ENCODE data around the gene TMEM256. TPM values are rescaled to one million over a fixed set of nuclear protein-coding genes. Genes with fewer than 3 reads are reported as not detected.

TMEM256 gene
- total RNA-seq, 4 donors from 2014 or later = 31.1 to 66.6 (median 57.8) TPM

GRCh38 chr17:7380855-7381683, 22.8 kb downstream of the TMEM256 start, which contains the start of gene TNK1:
TSS of gene TNK1 (plus strand) at chr17:7381089. CDS start at chr17:7382927, 1,838 bp downstream.
- Histone ChIP-seq H3K4me3 (peak within 1 kb of the TSS; percentile 15 to 58), H3K4me1 (peaks cover 0 to 43% (median 21%) of the 10 kb centered on the region in 3 donors), H3K27ac (peak within 1 kb of the TSS in 3 of 4 donors; percentile 73 to 80 (median 77)), H3K27me3 (no peaks in the 10 kb centered on the region), H3K9me3 (no peaks in the 10 kb centered on the region), H3K36me3 (peaks cover 0 to 2% of the 10 kb centered on the region in 2 donors)
- peak; percentile 60 for ATAC-seq
- 6 to 10% methylated on average over 2 to 21 of the region's 52 CpGs for WGBS, 2 donors (ENCODE audit: low coverage in 1 of 2)
- peak; percentile 55 for TF ChIP-seq POLR2AphosphoS5 (IDR thresholded peaks at IDR 0.05)
- no peak for TF ChIP-seq CTCF (IDR thresholded peaks at IDR 0.05)
- TF ChIP-seq POLR2A (IDR thresholded peaks at IDR 0.05) = peak in 1 of 2 donors; percentile 9
- no peak for TF ChIP-seq EP300 (IDR thresholded peaks at IDR 0.05)

GRCh38 chr17:7380321-7380720, 23.6 kb downstream of the TMEM256 start:
- Histone ChIP-seq H3K27me3 (no peaks in the 10 kb centered on the region), H3K9me3 (no peaks in the 10 kb centered on the region), H3K36me3 (no peaks in the 10 kb centered on the region), H3K4me1 (peaks cover 0 to 43% (median 21%) of the 10 kb centered on the region in 3 donors), H3K4me3 (peak overlapping the region; percentile 15 to 58), H3K27ac (peak overlapping the region in 3 of 4 donors; percentile 73 to 80 (median 77))
- peak; percentile 73 for ATAC-seq
- WGBS, 2 donors (ENCODE audit: low coverage in 1 of 2) = 0% methylated on average over 1 of the region's 7 CpGs; no CpG with 5 or more reads in 1 of the 2 donors
- TF ChIP-seq POLR2AphosphoS5 (IDR thresholded peaks at IDR 0.05) (peak; percentile 73), CTCF (IDR thresholded peaks at IDR 0.05) (no peak), EP300 (IDR thresholded peaks at IDR 0.05) (no peak), POLR2A (IDR thresholded peaks at IDR 0.05) (no peak)

- 100% methylated on average over 1 to 2 of the region's 3 CpGs for WGBS, 2 donors (ENCODE audit: low coverage in 1 of 2)
- H3K27me3 ChIP-seq = no peaks in the 10 kb centered on the region
- no peaks in the 10 kb centered on the region for H3K9me3 ChIP-seq
- no peak overlapping the region for H3K27ac ChIP-seq
- no peak for TF ChIP-seq POLR2AphosphoS5 (IDR thresholded peaks at IDR 0.05)
- TF ChIP-seq POLR2A (IDR thresholded peaks at IDR 0.05) = no peak
- no peak for TF ChIP-seq EP300 (IDR thresholded peaks at IDR 0.05)
- TF ChIP-seq CTCF (IDR thresholded peaks at IDR 0.05) = no peak
- no peak overlapping the region for H3K4me3 ChIP-seq
- peaks cover 0 to 37% (median 18%) of the 10 kb centered on the region in 3 donors for H3K4me1 ChIP-seq
- no peak for ATAC-seq
- H3K36me3 ChIP-seq = no peaks in the 10 kb centered on the region
Measured at GRCh38 chr17:7379134-7379533, 24.8 kb downstream of the TMEM256 start.

- TF ChIP-seq CTCF (IDR thresholded peaks at IDR 0.05) (no peak), POLR2AphosphoS5 (IDR thresholded peaks at IDR 0.05) (no peak), POLR2A (IDR thresholded peaks at IDR 0.05) (no peak), EP300 (IDR thresholded peaks at IDR 0.05) (no peak)
Measured at GRCh38 chr17:7374353-7374752, 29.5 kb downstream of the TMEM256 start.

More at GRCh38 chr17:7374353-7374752, 29.5 kb downstream of the TMEM256 start:
- Histone ChIP-seq H3K9me3 (no peaks in the 10 kb centered on the region), H3K27ac (no peak overlapping the region), H3K4me3 (no peak overlapping the region), H3K27me3 (peaks cover 13% of the 10 kb centered on the region), H3K4me1 (no peaks in the 10 kb centered on the region), H3K36me3 (no peaks in the 10 kb centered on the region)
- no peak for ATAC-seq
- 67 to 78% methylated on average over 1 to 2 of the region's 2 CpGs for WGBS, 2 donors (ENCODE audit: low coverage in 1 of 2)
